ENCODE measurements around the gene METTL23.
"Not testable (repeated sequence)": the region's sequence is repeated elsewhere in the genome, so short reads cannot be mapped to it uniquely, and the experiment has no call there.

METTL23 gene

GRCh38 chr17:76713765-76714164 lies 12.9 kb upstream of the METTL23 start:
- no peak for DNase-seq (ENCODE audit: low spot score)

GRCh38 chr17:76714336-76714735 lies 12.3 kb upstream of the METTL23 start:
- DNase-seq (ENCODE audit: low spot score), result no peak

GRCh38 chr17:76714822-76715495 lies 11.7 kb upstream of the METTL23 start:
- no peak for DNase-seq (ENCODE audit: low spot score)

GRCh38 chr17:76715496-76715830 lies 11.2 kb upstream of the METTL23 start:
- DNase-seq (ENCODE audit: low spot score), result no peak

GRCh38 chr17:76716146-76716838 lies 10.3 kb upstream of the METTL23 start:
- DNase-seq (ENCODE audit: low spot score), result no peak

- DNase-seq (ENCODE audit: low spot score), result no peak
Observed at GRCh38 chr17:76716839-76717215, 9.8 kb upstream of the METTL23 start.

- DNase-seq (ENCODE audit: low spot score), result no peak
Observed at GRCh38 chr17:76718516-76718915, 8.1 kb upstream of the METTL23 start.

GRCh38 chr17:76720211-76720610 lies 6.4 kb upstream of the METTL23 start:
- DNase-seq (ENCODE audit: low spot score), result no peak

- DNase-seq (ENCODE audit: low spot score), result no peak
Observed at GRCh38 chr17:76720941-76721340, 5.7 kb upstream of the METTL23 start.

- DNase-seq (ENCODE audit: low spot score), result no peak
Observed at GRCh38 chr17:76721463-76721862, 5.2 kb upstream of the METTL23 start.

- DNase-seq (ENCODE audit: low spot score), result no peak
Observed at GRCh38 chr17:76722279-76722678, 4.4 kb upstream of the METTL23 start.

GRCh38 chr17:76722977-76723376 lies 3.7 kb upstream of the METTL23 start:
- not testable (repeated sequence) for DNase-seq (ENCODE audit: low spot score)

- DNase-seq (ENCODE audit: low spot score), result no peak
Observed at GRCh38 chr17:76723812-76724211, 2.8 kb upstream of the METTL23 start.

GRCh38 chr17:76725580-76726230 lies 934 bp upstream of the METTL23 start:
- no peak for DNase-seq (ENCODE audit: low spot score)

- peak; percentile 92 for DNase-seq (ENCODE audit: low spot score)
Observed at GRCh38 chr17:76726231-76726775, 336 bp upstream of the METTL23 start, which contains the start of gene JMJD6. JMJD6 (minus strand) TSS chr17:76726606; CDS start chr17:76726475, 131 bp downstream.

- DNase-seq (ENCODE audit: low spot score), result no peak
Observed at GRCh38 chr17:76727745-76728456, 1.3 kb downstream of the METTL23 start.

- not testable (repeated sequence) for DNase-seq (ENCODE audit: low spot score)
Observed at GRCh38 chr17:76731800-76732733, 5.4 kb downstream of the METTL23 start.

- DNase-seq (ENCODE audit: low spot score), result no peak
Observed at GRCh38 chr17:76732734-76733617, 6.3 kb downstream of the METTL23 start.

GRCh38 chr17:76733618-76733957 lies 6.9 kb downstream of the METTL23 start:
- no peak for DNase-seq (ENCODE audit: low spot score)
